Measurements from ENCODE around the gene PNPLA1.

PNPLA1 gene

DNA sequence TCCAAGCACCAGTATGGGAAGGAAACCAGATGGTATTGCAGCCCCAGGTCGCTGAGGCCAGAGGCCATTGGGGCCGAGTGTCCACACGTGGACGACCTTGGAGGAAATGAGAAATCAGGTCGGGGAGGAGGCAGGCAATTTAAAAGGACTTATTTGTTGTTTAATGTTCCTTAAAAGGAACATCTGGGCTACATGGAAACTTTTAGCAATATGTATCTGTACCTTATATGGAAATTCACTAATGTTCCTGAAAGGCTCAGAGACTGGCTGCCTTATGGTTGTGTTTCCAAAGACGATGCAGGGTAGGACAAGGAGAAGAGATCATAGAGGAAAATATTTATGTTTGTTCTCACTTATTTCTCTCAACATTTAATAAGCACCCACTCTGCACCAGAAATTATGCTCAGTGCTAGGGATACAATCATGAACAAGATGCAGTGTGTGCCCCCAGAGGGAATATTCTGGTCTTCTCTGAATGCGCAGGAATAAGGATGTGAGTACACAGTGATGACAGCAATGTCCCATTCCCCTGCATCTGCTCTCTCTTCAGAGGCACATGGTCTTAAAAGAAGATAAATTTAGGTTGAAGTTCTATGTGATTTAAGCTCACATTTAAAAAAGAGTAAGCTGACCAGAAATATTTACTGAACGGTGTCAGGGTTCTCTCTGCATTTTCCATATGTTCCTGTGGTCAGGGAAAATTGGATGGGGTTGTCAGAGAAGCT is 63.5 kb downstream of the PNPLA1 start:
- CTCF ChIA-PET: interaction anchor here (1.1 to 3.8 kb wide), 3 partner anchors 25 to 31 kb away, joined by 3 to 17 read pairs (median 15); no protein-coding TSS in a partner anchor

GRCh38 chr6:36333931-36334725 is 64.3 kb downstream of the PNPLA1 start:
- no peaks in the 10 kb centered on the region for H3K36me3 ChIP-seq (ENCODE audit: control insufficient read depth in 2 of 2, insufficient read depth in 1 of 2, low read length in 2 of 2)
- H3K4me3 ChIP-seq (ENCODE audit: low read depth, low read length): no peak overlapping the region
- no peaks in the 10 kb centered on the region for H3K9me3 ChIP-seq (ENCODE audit: control insufficient read depth, insufficient read depth, low read depth, low read length)
- TF ChIP-seq TCF7L2 (IDR thresholded peaks at IDR 0.05; ENCODE audit: borderline replicate concordance, low read depth, low read length) (no peak), ZNF837 (tag by site-specific recombination; IDR thresholded peaks at IDR 0.05) (no peak), ZNF223 (tag by site-specific recombination; IDR thresholded peaks at IDR 0.05) (no peak), ZNF121 (tag by site-specific recombination; IDR thresholded peaks at IDR 0.05) (no peak)
- ChIA-PET POLR2A (no interaction called here), CTCF (interaction anchor here (1.1 to 3.8 kb wide), 4 partner anchors 19 to 32 kb away, joined by 3 to 17 read pairs (median 9); no protein-coding TSS in a partner anchor)
- peaks cover 3% of the 10 kb centered on the region for H3K4me1 ChIP-seq (ENCODE audit: control insufficient read depth, insufficient read depth, low read length)
- no peak overlapping the region for H3K27ac ChIP-seq (ENCODE audit: extremely low read depth, low read depth, low read length)

More for the DNA sequence above, 63.5 kb downstream of the PNPLA1 start:
- Histone ChIP-seq H3K4me3 (ENCODE audit: low read depth, low read length) (no peak overlapping the region), H3K36me3 (ENCODE audit: control insufficient read depth in 2 of 2, insufficient read depth in 1 of 2, low read length in 2 of 2) (no peaks in the 10 kb centered on the region), H3K4me1 (ENCODE audit: control insufficient read depth, insufficient read depth, low read length) (peaks cover 3% of the 10 kb centered on the region), H3K27ac (ENCODE audit: extremely low read depth, low read depth, low read length) (no peak overlapping the region), H3K9me3 (ENCODE audit: control insufficient read depth, insufficient read depth, low read depth, low read length) (no peaks in the 10 kb centered on the region)
- POLR2A ChIA-PET: no interaction called here
- no peak for TF ChIP-seq GLI4 (tag by site-specific recombination; IDR thresholded peaks at IDR 0.05)
- no peak for TF ChIP-seq ZXDB (tag by site-specific recombination; IDR thresholded peaks at IDR 0.05)
- TF ChIP-seq ZNF776 (tag by site-specific recombination; IDR thresholded peaks at IDR 0.05; ENCODE audit: borderline replicate concordance): no peak
- no peak for TF ChIP-seq KLF9 (tag by site-specific recombination; IDR thresholded peaks at IDR 0.05; ENCODE audit: low read depth)
- no peak for TF ChIP-seq ZNF169 (tag by site-specific recombination; IDR thresholded peaks at IDR 0.05)
- TF ChIP-seq ZNF830 (tag by site-specific recombination; IDR thresholded peaks at IDR 0.05; ENCODE audit: low read depth): no peak
- TF ChIP-seq ZSCAN30 (tag by site-specific recombination; IDR thresholded peaks at IDR 0.05): no peak
- TF ChIP-seq, protein P1, sequence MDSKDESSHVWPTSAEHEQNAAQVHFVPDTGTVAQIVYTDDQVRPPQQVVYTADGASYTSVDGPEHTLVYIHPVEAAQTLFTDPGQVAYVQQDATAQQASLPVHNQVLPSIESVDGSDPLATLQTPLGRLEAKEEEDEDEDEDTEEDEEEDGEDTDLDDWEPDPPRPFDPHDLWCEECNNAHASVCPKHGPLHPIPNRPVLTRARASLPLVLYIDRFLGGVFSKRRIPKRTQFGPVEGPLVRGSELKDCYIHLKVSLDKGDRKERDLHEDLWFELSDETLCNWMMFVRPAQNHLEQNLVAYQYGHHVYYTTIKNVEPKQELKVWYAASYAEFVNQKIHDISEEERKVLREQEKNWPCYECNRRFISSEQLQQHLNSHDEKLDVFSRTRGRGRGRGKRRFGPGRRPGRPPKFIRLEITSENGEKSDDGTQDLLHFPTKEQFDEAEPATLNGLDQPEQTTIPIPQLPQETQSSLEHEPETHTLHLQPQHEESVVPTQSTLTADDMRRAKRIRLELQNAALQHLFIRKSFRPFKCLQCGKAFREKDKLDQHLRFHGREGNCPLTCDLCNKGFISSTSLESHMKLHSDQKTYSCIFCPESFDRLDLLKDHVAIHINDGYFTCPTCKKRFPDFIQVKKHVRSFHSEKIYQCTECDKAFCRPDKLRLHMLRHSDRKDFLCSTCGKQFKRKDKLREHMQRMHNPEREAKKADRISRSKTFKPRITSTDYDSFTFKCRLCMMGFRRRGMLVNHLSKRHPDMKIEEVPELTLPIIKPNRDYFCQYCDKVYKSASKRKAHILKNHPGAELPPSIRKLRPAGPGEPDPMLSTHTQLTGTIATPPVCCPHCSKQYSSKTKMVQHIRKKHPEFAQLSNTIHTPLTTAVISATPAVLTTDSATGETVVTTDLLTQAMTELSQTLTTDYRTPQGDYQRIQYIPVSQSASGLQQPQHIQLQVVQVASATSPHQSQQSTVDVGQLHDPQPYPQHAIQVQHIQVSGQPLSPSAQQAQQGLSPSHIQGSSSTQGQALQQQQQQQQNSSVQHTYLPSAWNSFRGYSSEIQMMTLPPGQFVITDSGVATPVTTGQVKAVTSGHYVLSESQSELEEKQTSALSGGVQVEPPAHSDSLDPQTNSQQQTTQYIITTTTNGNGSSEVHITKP (tag by site-specific recombination; IDR thresholded peaks at IDR 0.05): no peak

DNA sequence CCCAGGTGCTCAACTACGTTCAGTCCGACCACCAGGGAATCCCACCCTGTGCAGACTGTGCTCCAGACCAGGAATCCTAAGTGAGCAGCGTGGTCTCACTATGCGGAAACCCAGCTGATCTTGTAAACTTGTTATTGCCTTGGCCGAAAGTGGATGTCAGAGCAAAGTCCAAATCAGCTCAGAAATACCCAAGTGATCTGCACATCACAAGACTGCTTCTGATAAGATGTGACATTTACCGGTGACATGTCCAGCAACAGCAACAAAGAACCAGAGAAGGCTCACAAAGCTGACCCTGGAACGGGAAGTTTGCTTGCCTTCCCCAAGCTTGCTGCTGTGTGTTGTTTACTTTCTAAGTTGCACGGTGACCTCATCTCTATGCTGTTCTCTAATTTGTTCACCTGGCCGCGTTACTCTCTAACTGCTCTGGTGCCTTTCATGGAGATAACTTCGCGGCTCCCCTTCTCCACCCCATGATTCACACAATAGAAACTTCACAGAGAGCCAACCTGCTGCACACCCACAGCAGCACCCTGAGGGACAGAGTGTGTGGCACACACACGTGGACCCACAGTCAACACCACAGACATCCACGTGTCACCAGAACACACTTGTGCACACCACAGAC is 65.1 kb downstream of the PNPLA1 start:
- peaks cover 3% of the 10 kb centered on the region for H3K4me1 ChIP-seq (ENCODE audit: control insufficient read depth, insufficient read depth, low read length)
- ChIA-PET POLR2A (no interaction called here), CTCF (interaction anchor here (1.2 to 3.8 kb wide), 3 partner anchors 18 to 33 kb away, joined by 3 to 17 read pairs (median 15); no protein-coding TSS in a partner anchor)
- H3K9me3 ChIP-seq (ENCODE audit: control insufficient read depth, insufficient read depth, low read depth, low read length): no peaks in the 10 kb centered on the region
- H3K4me3 ChIP-seq (ENCODE audit: low read depth, low read length): no peak overlapping the region
- H3K27ac ChIP-seq (ENCODE audit: extremely low read depth, low read depth, low read length): no peak overlapping the region
- no peaks in the 10 kb centered on the region for H3K36me3 ChIP-seq (ENCODE audit: control insufficient read depth in 2 of 2, insufficient read depth in 1 of 2, low read length in 2 of 2)
- TF ChIP-seq ZNF555 (tag by site-specific recombination; conservative IDR thresholded peaks at IDR 0.05) (no peak), PRDM4 (tag by site-specific recombination; IDR thresholded peaks at IDR 0.05) (no peak), ZNF184 (tag by site-specific recombination; IDR thresholded peaks at IDR 0.05) (no peak), ZNF701 (tag by site-specific recombination; IDR thresholded peaks at IDR 0.05) (no peak), ZBTB44 (tag by site-specific recombination; IDR thresholded peaks at IDR 0.05) (no peak), ZNF76 (tag by site-specific recombination; IDR thresholded peaks at IDR 0.05; ENCODE audit: borderline replicate concordance, low read depth) (no peak), TRIM28 (IDR thresholded peaks at IDR 0.05; ENCODE audit: borderline replicate concordance, low read length) (0 out of 2 replicates have a peak, but pooled peaks have one; percentile 71)
- TF ChIP-seq, protein P2, sequence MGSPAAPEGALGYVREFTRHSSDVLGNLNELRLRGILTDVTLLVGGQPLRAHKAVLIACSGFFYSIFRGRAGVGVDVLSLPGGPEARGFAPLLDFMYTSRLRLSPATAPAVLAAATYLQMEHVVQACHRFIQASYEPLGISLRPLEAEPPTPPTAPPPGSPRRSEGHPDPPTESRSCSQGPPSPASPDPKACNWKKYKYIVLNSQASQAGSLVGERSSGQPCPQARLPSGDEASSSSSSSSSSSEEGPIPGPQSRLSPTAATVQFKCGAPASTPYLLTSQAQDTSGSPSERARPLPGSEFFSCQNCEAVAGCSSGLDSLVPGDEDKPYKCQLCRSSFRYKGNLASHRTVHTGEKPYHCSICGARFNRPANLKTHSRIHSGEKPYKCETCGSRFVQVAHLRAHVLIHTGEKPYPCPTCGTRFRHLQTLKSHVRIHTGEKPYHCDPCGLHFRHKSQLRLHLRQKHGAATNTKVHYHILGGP (tag by site-specific recombination; IDR thresholded peaks at IDR 0.05): no peak

All from HEK293 (cell line).